ENCODE data around the gene RNU6-7.

DNA sequence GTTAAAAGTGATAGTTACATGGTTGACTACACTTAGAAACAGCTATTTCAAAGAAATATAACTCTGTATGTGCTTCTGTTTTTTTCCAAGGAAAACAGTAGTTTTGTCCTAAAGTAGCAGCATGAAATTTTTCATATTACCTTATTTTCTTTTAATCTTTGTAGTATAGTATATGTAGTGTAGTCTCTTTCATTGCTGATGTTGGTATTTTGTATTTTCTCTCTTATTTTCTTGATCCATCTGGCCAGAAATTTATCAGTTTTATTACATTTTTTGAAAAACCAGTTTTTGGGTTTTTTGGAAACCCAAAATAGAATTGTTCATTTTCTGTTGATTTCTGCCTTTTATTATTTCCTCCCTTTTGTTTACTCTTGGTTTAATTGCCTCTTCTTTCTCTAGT, 7.6 kb downstream of the RNU6-7 start:
- TF ChIP-seq, protein P1, sequence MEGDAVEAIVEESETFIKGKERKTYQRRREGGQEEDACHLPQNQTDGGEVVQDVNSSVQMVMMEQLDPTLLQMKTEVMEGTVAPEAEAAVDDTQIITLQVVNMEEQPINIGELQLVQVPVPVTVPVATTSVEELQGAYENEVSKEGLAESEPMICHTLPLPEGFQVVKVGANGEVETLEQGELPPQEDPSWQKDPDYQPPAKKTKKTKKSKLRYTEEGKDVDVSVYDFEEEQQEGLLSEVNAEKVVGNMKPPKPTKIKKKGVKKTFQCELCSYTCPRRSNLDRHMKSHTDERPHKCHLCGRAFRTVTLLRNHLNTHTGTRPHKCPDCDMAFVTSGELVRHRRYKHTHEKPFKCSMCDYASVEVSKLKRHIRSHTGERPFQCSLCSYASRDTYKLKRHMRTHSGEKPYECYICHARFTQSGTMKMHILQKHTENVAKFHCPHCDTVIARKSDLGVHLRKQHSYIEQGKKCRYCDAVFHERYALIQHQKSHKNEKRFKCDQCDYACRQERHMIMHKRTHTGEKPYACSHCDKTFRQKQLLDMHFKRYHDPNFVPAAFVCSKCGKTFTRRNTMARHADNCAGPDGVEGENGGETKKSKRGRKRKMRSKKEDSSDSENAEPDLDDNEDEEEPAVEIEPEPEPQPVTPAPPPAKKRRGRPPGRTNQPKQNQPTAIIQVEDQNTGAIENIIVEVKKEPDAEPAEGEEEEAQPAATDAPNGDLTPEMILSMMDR (IDR thresholded peaks at IDR 0.05 in 8 of 11, conservative IDR thresholded peaks at IDR 0.05 in 3 of 11): no peak
- TF ChIP-seq POLR2A (IDR thresholded peaks at IDR 0.05): no peak
